H1 (cell line): ENCODE data around the gene RIMBP2. TPM values are rescaled to one million over a fixed set of nuclear protein-coding genes. Genes with fewer than 3 reads are reported as not detected.

Experiments
- CTCF ChIA-PET: fragments of 300-600 bp; sonication (Branson Sonifier 250); formaldehyde crosslinking; loops from one replicate; lab custom pipeline; 2021; ENCODE audit not compliant: partially characterized antibody; lab: Charles Lee
- POLR2A ChIA-PET: fragments of 300-600 bp; sonication (Branson Sonifier 250); formaldehyde crosslinking; loops from one replicate; lab custom pipeline; 2021; ENCODE audit warnings: inconsistent platforms; ENCODE audit not compliant: partially characterized antibody; lab: Charles Lee
- DNase-seq, 2 experiments: peaks; one replicate each; pipeline versions ENCODE4 v3.0.0 to v3.0.0-alpha.2; 2010 to 2022; ENCODE audit warnings: low spot score in 2 of 2, low read depth in 1 of 2, mixed read lengths in 1 of 2
- FAIRE-seq: peaks from 2 replicates; lab custom pipeline; 2011; peaks lifted over from hg19 to GRCh38; lab: Jason Lieb, UNC
- H2AFZ ChIP-seq: 2 replicates; pipeline ENCODE4 v1.8.1; 2012; ENCODE audit warnings: low read length, inconsistent platforms
- H2AK5ac ChIP-seq: 2 replicates; pipeline ENCODE4 v1.6.1; 2013; ENCODE audit warnings: low read depth, low read length
- H2BK120ac ChIP-seq: replicated peaks from 2 replicates; pipeline ENCODE3; 2013; ENCODE audit warnings: low read depth, low read length, inconsistent platforms
- H2BK12ac ChIP-seq: 2 replicates; pipeline ENCODE4 v1.6.1; 2013; ENCODE audit warnings: low read depth, low read length
- H2BK15ac ChIP-seq: 2 replicates; pipeline ENCODE4 v1.6.1; 2013; ENCODE audit warnings: low read length
- H2BK20ac ChIP-seq: 2 replicates; pipeline ENCODE4 v1.6.1; 2013; ENCODE audit warnings: low read length
- H2BK5ac ChIP-seq: 2 replicates; pipeline ENCODE4 v1.6.1; 2013; ENCODE audit warnings: low read depth, low read length
- H3K14ac ChIP-seq: 2 replicates; pipeline ENCODE4 v1.6.1; 2013; ENCODE audit warnings: inconsistent platforms; ENCODE audit not compliant: insufficient read length
- H3K18ac ChIP-seq: 2 replicates; pipeline ENCODE4 v1.6.1; 2013; ENCODE audit warnings: low read length; ENCODE audit errors: extremely low read depth
- H3K23ac ChIP-seq: 2 replicates; pipeline ENCODE4 v1.6.1; 2013; ENCODE audit warnings: inconsistent platforms; ENCODE audit not compliant: insufficient read length
- H3K23me2 ChIP-seq: 2 replicates; pipeline ENCODE4 v1.6.1; 2013; ENCODE audit warnings: low read depth, low read length
- H3K27ac ChIP-seq: 2 replicates; pipeline ENCODE4 v1.6.1; 2011; ENCODE audit warnings: low read depth, low read length, inconsistent platforms
- H3K27me3 ChIP-seq, 4 experiments: replicated peaks in 1 of 4; 1 replicate in 1 of 4; 2 replicates in 3 of 4; pipeline versions ENCODE4 v1.6.1 to v1.8.1; 2011 to 2013; ENCODE audit warnings: low read length in 3 of 4, mild to moderate bottlenecking in 3 of 4, inconsistent platforms in 2 of 4, mixed read lengths in 2 of 4, moderate library complexity in 1 of 4; ENCODE audit not compliant: control insufficient read depth in 3 of 4, insufficient read depth in 3 of 4; ENCODE audit errors: extremely low read depth in 1 of 4
- H3K36me3 ChIP-seq, 4 experiments: 2 replicates each; pipeline versions ENCODE4 v1.6.1 to v1.8.1; 2011 to 2013; ENCODE audit warnings: mild to moderate bottlenecking in 4 of 4, low read length in 3 of 4, moderate library complexity in 2 of 4, control low read depth in 1 of 4, inconsistent platforms in 1 of 4; ENCODE audit not compliant: insufficient read depth in 4 of 4, control insufficient read depth in 2 of 4
- H3K4ac ChIP-seq: replicated peaks from 2 replicates; pipeline ENCODE3; 2013; ENCODE audit warnings: low read length, low read depth, mixed read lengths, inconsistent platforms; ENCODE audit not compliant: insufficient read length
- H3K4me1 ChIP-seq, 4 experiments: replicated peaks in 1 of 4; 1 replicate in 1 of 4; 2 replicates in 3 of 4; pipeline versions ENCODE4 v1.6.1 to v1.8.1; 2011 to 2013; ENCODE audit warnings: low read length in 3 of 4, inconsistent platforms in 2 of 4, mixed read lengths in 1 of 4; ENCODE audit not compliant: insufficient read depth in 4 of 4, control insufficient read depth in 3 of 4
- H3K4me2 ChIP-seq, 2 experiments: 2 replicates each; pipeline versions ENCODE4 v1.6.1 to v1.8.1; 2011 to 2013; ENCODE audit warnings: low read depth in 2 of 2, low read length in 2 of 2, control low read depth in 1 of 2, inconsistent platforms in 1 of 2, mild to moderate bottlenecking in 1 of 2; ENCODE audit not compliant: insufficient read depth in 1 of 2
- H3K4me3 ChIP-seq, 4 experiments: fragments of 200-600, 300-600 bp in 1 of 4; sonication (generic), shearing (Covaris generic), sonication (Bioruptor Twin) in 1 of 4; 2 replicates each; pipeline versions ENCODE4 v1.5.1 to v1.8.1; 2011 to 2016; ENCODE audit warnings: low read length in 4 of 4, low read depth in 3 of 4, control low read depth in 2 of 4, inconsistent platforms in 2 of 4, mild to moderate bottlenecking in 2 of 4, mixed read lengths in 1 of 4, moderate library complexity in 1 of 4; ENCODE audit not compliant: insufficient read depth in 2 of 4; ENCODE audit errors: extremely low read depth in 1 of 4
- H3K56ac ChIP-seq: replicated peaks from 2 replicates; pipeline ENCODE3; 2013; ENCODE audit warnings: low read depth, mild to moderate bottlenecking, mixed read lengths, low read length, inconsistent platforms; ENCODE audit not compliant: insufficient read length
- H3K79me1 ChIP-seq: 2 replicates; pipeline ENCODE4 v1.6.1; 2013; ENCODE audit warnings: low read depth, low read length, control low read depth
- H3K79me2 ChIP-seq, 2 experiments: 2 replicates each; pipeline versions ENCODE4 v1.6.1 to v1.8.1; 2012 to 2013; ENCODE audit warnings: low read length in 2 of 2, mild to moderate bottlenecking in 2 of 2, inconsistent platforms in 1 of 2; ENCODE audit not compliant: insufficient read depth in 2 of 2, control insufficient read depth in 1 of 2
- H3K9ac ChIP-seq, 4 experiments: replicated peaks in 1 of 4; 1 replicate in 1 of 4; 2 replicates in 3 of 4; pipeline versions ENCODE4 v1.6.1 to v1.8.1; 2011 to 2013; ENCODE audit warnings: low read depth in 3 of 4, low read length in 3 of 4, control low read depth in 2 of 4, mild to moderate bottlenecking in 2 of 4, moderate library complexity in 2 of 4, inconsistent platforms in 1 of 4; ENCODE audit errors: extremely low read depth in 1 of 4
- H3K9me3 ChIP-seq, 2 experiments: 2 replicates each; pipeline versions ENCODE4 v1.6.1 to v1.8.1; 2012 to 2013; ENCODE audit warnings: mild to moderate bottlenecking in 2 of 2, moderate library complexity in 2 of 2, control low read depth in 1 of 2, inconsistent platforms in 1 of 2, low read depth in 1 of 2, low read length in 1 of 2, mixed read lengths in 1 of 2; ENCODE audit not compliant: insufficient read depth in 2 of 2
- H4K20me1 ChIP-seq, 2 experiments: replicated peaks in 1 of 2; 2 replicates each; pipeline versions ENCODE3 to v1.8.1; 2011 to 2013; ENCODE audit warnings: inconsistent platforms in 2 of 2, low read length in 2 of 2, mild to moderate bottlenecking in 1 of 2; ENCODE audit not compliant: insufficient read depth in 2 of 2, control insufficient read depth in 1 of 2
- H4K5ac ChIP-seq: 2 replicates; pipeline ENCODE4 v1.6.1; 2013; ENCODE audit warnings: low read length, low read depth, mixed read lengths, inconsistent platforms; ENCODE audit not compliant: insufficient read length
- H4K8ac ChIP-seq: 2 replicates; pipeline ENCODE4 v1.8.0; 2013; ENCODE audit warnings: mild to moderate bottlenecking, moderate library complexity, low read length, inconsistent platforms; ENCODE audit not compliant: insufficient read depth; ENCODE audit errors: extremely low read depth
- H4K91ac ChIP-seq: replicated peaks from 2 replicates; pipeline ENCODE3; 2013; ENCODE audit warnings: low read length, mixed read lengths, inconsistent platforms; ENCODE audit not compliant: insufficient read length
- JUND ChIP-seq: IDR thresholded peaks from 2 replicates; pipeline ENCODE4 v1.6.1; 2011; ENCODE audit warnings: mild to moderate bottlenecking, improper control_type of control experiment, low read length
- RAD21 ChIP-seq, 2 experiments: IDR thresholded peaks in 1 of 2; conservative IDR thresholded peaks in 1 of 2; 2 replicates each; pipeline ENCODE4 v1.6.1; 2011; ENCODE audit warnings: low read depth in 2 of 2, low read length in 2 of 2, improper control_type of control experiment in 1 of 2, inconsistent platforms in 1 of 2, mild to moderate bottlenecking in 1 of 2, moderate library complexity in 1 of 2
- SP4 ChIP-seq: IDR thresholded peaks from 2 replicates; pipeline ENCODE4 v1.6.1; 2012; ENCODE audit warnings: low read length, inconsistent platforms
- WGBS, 2 experiments: shearing (Covaris generic) in 1 of 2; methylation state at CpG; one replicate each; pipeline versions ENCODE4 v1.1.6 to v1.1.7; 2013 to 2015; ENCODE audit warnings: low lambda C conversion rate in 2 of 2, mixed read lengths in 2 of 2, inconsistent platforms in 1 of 2, low coverage in 1 of 2, missing lambda C conversion rate in 1 of 2; ENCODE audit not compliant: insufficient replicate concordance in 2 of 2, insufficient coverage in 1 of 2, insufficient read length in 1 of 2; ENCODE audit errors: extremely low coverage in 1 of 2, missing lambda C conversion rate in 1 of 2; 5-methylcytosine and 5-hydroxymethylcytosine counted together
- polyA plus RNA-seq, 7 experiments: library from polyadenylated mRNA; depleted of rRNA in 3 of 7; stranded (reverse) in 5 of 7; unstranded in 2 of 7; fragments of >200 nt in 5 of 7; fragments of 200-250 nt in 2 of 7; gene quantifications; 1 replicate in 5 of 7; 2 replicates in 1 of 7; 4 replicates in 1 of 7; pipeline versions ENCODE4 v1.2.1 to v1.2.3, GENCODE V29; 2011 to 2013; ENCODE audit warnings: missing spikeins in 2 of 7, mixed read lengths in 2 of 7
- total RNA-seq: library from RNA; stranded (reverse); fragmentation: NEBNext Ultra II Directional; extraction: Animal tissue kit (Norgen Biotek cat#: 25700); gene quantifications from 2 replicates; pipeline ENCODE4 v1.2.1, GENCODE V29; 2021

Gene RIMBP2
- total and polyA plus RNA-seq, 2 of the 8 experiments (the other 6 are each of a cell fraction or from before 2014, with no cell fraction given): 0.18 to 0.65 TPM

DNA sequence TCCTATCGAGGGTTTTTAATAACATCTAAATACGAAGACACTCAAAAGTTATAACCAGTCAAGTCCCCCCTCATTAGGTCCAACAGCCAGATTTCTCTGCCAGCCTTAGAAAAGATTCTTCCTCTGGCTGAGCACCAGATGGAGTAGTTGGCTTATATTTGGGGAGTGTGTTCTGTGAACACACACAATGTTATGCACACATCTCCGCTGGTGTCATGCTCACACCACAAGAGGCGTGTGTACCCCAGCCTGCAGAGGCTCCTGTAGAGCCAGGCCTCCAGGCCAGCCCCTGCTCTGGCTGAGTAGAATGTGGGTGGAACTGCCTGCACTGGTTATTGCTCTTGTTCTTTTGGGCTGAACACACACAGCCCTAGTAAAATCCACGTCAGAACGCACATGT lies 314.4 kb downstream of the RIMBP2 start:
- Histone ChIP-seq H4K8ac (no peak overlapping the region), H3K4me3 (no peak overlapping the region), H2BK20ac (no peak overlapping the region), H2AK5ac (no peak overlapping the region; the same call in 1 of the 2 replicates), H3K23ac (no peak overlapping the region), H3K79me2 (no peaks in the 10 kb centered on the region), H2BK5ac (no peak overlapping the region), H4K5ac (no peak overlapping the region), H3K36me3 (no peaks in the 10 kb centered on the region), H3K27ac (no peak overlapping the region), H2AFZ (no peak overlapping the region), H2BK15ac (no peak overlapping the region), H2BK120ac (no peak overlapping the region), H4K20me1 (no peaks in the 10 kb centered on the region), H2BK12ac (no peak overlapping the region), H3K79me1 (no peaks in the 10 kb centered on the region), H3K4me2 (no peak overlapping the region), H3K4ac (no peak overlapping the region), H3K18ac (no peak overlapping the region), H3K9ac (no peak overlapping the region), H3K56ac (no peak overlapping the region), H3K4me1 (no peaks in the 10 kb centered on the region), H4K91ac (no peak overlapping the region), H3K9me3 (no peaks in the 10 kb centered on the region), H3K23me2 (no peaks in the 10 kb centered on the region), H3K27me3 (no peaks in the 10 kb centered on the region), H3K14ac (no peak overlapping the region)
- CTCF ChIA-PET: interaction anchor here (0.7 to 2.2 kb wide), 9 partner anchors 18 to 358 kb away, joined by 3 to 15 read pairs (median 3); no protein-coding TSS in a partner anchor
- POLR2A ChIA-PET: interaction anchor here (0.9 kb wide), 1 partner anchor 351 kb away, joined by 4 read pairs; no protein-coding TSS in a partner anchor
- WGBS, 2 experiments: 93% methylated on average over 6 of the region's 6 CpGs; no CpG with 5 or more reads in 1 of the 2 experiments
- FAIRE-seq (no peak), DNase-seq (no peak)
- no peak for TF ChIP-seq JUND
- TF ChIP-seq RAD21 (IDR thresholded peaks at IDR 0.05 in 1 of 2, conservative IDR thresholded peaks at IDR 0.05 in 1 of 2; ENCODE audit: low read depth in 2 of 2, low read length in 2 of 2): peak; percentile 86 to 89
- no peak for TF ChIP-seq SP4
